GOT3 (cell line): ENCODE results near the gene MYLIP.
"Not testable (repeated sequence)": the region's sequence is repeated elsewhere in the genome, so short reads cannot be mapped to it uniquely, and the experiment has no call there.

Experiments
- DNase-seq: peaks from one replicate; lab custom pipeline; 2025; ENCODE audit warnings: mixed read lengths; lab: John Stamatoyannopoulos, UW

MYLIP gene

DNA sequence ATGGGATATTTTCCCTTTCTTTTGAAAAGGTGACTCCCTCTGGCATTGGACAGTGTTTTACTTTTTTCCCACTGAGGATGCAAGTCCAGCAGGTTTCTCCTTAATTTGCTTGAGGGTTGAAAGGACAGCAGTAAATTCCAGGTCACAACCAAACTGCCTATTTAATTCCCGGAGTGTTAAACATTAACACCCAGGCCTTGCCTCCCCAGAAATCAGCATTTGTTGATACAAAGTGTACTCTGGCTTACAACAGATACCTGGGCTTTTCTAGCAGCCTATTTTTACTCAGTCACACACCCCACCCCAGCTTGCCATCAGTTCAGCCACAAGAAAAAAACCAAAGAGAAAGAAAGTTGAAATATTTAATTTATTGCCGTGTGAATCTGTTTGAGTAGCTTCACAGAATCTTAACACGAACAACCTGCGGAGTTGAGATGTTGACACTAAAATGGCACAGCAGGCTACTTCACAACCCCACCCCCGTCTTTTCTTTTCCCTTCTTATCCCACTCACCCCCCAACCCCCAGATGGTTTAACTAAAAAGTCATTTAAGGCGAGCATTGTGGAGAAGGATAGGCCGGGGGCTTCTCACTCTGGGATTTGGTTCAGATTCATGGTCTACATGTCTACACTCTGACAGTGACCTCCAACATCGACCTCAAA, 45.7 kb downstream of the MYLIP start:
- DNase-seq: no peak

DNA sequence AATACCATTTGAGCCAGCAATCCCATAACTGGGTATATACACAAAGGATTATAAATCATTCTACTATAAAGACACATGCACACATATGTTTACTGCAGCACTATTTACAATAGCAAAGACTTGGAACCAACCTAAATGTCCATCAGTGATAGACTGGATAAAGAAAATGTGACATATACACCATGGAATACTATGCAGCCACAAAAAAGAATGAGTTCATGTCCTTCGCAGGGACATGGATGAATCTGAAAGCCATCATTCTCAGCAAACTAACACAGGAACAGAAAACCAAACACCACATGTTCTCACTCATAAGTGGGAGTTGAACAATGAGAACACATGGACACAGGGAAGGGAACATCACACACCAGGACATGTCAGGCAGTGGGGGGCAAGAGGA, 47.7 kb downstream of the MYLIP start:
- not testable (repeated sequence) for DNase-seq

DNA sequence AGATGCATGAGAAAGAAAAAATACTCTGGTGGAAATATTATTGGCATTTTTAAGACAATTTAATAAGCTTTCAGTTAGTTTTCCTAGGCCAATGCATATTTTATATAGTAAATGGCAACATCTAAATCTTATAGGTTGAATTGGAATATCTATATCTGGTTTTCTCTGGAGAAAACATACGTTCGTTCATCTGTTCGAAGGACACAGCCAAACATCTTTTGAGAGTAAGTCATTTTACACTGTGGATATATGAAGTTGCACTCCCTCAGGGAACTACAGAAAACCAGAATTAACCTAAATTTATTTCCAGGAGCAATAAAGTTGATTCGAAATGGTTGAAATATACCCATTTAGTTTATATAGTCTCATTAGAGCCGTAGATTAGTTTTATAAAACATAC, 49.0 kb downstream of the MYLIP start:
- DNase-seq: no peak

DNA sequence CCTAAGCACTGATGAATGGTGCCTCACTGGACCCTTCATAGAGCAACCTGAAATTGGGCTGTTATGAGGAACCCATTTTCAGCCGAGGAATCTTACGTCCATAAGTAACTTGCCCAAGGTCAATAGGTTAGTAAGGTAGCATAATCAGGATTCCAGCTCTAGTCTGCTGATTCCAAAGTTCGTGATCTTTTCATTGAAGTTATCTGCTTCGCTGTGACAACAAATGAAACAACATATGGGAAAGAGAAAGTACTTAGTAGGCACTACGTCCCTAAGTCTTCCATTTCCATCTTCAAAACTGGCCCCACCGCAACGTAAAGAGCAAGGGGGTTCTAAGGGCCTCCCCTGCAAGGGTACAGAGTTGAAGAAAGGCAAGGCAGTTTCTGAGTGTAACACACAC, 49.5 kb downstream of the MYLIP start:
- no peak for DNase-seq

DNA sequence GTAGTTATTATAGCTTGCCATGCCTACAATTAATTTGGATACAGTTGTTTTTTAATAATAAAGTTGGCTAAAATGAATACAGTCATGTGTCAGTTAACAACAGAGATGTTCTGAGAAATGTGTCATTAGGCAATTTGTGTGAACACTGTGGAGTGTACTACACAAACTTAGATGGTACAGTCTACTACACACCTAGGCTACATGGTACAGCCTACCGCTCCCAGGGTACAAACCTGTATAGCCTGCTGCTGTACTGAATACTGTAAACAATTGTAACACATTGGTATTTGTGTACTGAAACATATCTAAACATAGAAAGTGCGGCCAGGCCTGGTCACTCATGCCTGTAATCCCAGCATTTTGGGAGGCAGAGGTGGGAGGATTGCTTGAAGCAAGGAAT, 50.2 kb downstream of the MYLIP start:
- DNase-seq: no peak

DNA sequence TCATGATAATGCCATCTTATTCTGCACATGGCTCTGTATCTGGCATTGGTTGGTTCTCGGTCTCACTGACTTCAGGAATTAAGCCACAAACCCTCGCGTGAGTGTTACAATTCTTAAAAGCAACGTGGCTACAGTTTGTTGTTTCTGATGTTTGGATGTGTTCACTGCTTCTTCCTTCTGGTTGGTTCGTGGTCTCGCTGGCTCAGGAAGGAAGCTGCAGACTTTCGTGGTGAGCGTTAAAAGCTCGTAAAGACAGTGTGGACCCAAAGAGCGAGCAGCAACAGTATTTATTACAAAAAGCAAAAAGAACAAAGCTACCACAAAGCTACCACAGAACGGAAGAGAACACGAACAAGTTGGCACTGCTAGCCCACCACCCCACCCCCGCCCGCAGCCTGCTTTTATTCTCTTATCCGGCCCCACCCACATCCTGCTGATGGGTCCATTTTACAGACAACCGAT, 51.1 kb downstream of the MYLIP start:
- no peak for DNase-seq

DNA sequence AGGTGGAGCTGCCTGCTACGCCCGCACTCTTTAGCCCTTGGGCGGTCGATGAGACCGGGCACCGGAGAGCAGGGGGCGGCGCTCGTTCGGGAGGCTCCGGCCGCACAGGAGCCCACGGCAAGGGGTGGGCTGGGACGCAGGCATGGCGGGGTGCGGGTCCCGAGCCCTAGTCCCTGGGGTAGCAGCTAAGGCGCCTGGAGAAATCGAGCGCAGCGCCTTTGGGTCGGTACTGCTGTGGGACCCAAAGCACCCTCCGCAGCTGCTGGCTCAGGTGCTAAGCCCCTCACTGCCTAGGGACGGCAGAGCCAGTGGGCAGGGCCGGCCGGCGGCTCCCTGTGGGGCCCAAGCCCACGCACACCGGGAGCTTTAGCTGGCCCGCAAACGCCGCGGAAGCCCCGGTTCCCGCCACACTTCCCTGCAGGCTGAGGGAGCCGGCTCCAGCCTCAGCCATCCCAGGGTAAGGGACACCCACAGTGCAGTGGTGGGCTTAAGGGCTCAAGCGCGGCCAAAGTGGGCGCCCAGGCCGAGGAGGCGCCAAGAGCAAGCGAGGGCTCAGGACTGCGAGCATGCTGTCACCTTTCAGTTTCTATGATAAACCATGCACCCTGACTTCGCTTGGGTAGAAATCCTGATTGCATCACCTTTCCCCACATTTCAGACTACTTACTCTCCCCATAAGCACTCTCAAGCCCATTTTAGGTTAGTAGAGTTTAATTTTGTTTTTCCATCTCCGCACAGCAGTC, 52.0 kb downstream of the MYLIP start:
- no peak for DNase-seq

DNA sequence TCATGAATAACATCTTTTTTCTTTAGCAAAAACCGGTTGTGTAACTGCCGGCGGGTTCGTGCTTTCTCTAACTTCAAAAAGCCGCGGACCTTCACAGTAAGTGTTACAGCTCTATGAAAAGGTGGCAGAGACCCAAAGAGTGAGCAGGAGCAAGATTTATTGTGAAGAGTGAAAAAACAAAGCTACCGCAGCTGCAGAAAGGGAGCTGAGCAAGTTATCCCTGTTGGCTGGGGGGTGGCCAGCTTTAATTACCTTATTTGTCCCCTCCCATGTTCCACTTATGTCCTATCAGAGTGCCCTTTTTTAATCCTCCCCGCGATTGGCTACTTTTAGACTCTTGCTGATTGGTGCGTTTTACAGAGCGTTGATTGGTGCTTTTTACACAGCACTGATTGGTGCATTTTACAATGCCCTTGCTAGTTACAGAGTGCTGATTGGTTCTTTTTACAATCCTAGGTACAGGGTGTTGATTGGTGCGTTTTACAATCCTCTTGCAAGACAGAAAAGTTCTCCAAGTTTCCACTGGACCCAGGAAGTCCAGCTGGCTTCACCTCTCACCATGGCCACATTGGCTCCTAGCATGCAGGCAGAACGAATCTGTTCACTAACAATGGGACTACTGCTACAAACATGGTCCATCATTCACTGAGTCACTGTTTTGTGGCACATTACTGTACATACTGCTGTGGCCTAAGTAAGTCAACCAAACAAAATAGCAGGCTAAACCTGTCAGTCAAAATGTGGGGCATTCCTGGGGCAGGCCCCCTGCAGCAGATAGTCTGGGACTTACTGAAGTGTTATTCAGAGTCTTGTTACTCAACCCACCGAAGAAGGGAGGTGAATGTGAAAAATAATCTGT, 52.8 kb downstream of the MYLIP start:
- DNase-seq: no peak

DNA sequence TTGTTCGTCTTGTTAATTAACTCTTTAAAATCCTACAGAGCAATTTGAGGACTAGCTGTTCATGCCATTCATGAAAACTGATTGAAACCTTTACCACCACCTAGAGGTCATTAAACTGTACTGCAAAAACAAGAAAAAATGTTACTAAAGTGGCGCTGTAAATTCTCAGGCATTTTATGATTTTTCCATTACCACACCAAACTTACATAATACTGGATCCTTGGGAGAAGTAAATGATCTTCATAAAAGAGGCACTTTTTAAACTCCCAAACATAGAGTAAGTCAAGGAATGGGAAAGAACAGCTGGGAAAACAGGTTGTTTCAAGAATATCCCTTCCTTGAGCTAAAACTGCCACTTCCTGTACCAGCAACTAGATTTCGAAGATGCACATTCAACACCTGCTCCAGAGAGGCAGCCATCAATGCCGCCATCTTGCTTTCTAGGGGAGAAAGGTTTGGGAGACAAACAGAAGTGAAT, 54.3 kb downstream of the MYLIP start:
- DNase-seq: no peak

DNA sequence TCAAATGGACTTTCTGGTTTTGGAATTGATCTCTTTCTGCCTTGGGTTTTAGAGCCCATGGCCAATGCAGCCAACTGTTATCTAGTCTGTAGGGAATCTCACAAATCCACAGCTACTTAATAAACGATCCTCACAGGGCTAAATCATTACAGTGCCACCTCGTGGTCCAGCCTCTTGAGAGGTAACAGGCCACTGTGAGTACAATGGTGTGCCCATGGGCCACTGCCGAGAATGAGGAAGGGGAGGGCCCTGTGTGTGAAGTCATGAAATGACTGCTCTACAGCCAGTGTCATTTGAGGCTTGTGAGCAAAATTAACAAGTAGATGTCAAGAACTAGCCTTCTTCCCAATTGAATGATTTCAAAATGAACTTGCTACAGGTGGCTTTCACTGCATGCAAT, 55.2 kb downstream of the MYLIP start:
- no peak for DNase-seq

DNA sequence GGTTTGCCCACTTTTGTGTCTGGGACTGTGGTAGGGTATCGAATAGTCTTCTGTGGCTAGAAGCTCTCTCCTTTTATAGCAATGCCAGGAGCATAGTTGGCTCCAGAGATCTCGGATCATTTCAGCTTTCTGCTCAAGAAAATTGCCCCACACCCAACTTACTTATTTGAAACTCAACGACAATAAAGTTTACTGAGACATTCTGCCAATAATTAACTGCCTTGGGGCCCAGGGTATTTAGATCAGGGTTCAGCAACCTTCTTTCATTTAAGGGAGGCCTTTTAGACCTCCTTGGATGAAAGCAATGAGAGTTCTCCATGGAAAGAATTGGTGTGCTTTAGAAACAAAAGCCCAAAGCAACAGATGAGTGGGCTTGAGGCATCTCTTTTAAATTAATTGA, 55.7 kb downstream of the MYLIP start:
- no peak for DNase-seq

DNA sequence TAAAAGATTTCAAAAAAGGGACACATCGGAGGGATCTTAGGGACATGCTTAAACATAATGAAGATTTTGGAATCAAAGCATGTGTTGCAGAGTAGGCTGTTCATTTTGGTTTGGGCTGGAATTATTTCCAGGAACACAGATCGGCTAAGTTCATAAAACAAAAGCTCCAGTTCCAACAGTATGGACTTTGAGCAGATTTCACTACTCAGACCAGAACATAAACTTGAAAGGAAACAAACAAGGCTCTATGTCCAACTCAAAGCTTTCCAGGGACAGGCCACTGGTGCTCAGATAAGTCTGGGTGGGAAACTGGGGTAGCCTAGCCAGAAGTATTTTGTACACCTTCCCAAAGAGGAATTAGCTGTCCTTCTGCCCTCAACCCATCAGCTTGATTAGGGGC, 58.3 kb downstream of the MYLIP start:
- DNase-seq: no peak

DNA sequence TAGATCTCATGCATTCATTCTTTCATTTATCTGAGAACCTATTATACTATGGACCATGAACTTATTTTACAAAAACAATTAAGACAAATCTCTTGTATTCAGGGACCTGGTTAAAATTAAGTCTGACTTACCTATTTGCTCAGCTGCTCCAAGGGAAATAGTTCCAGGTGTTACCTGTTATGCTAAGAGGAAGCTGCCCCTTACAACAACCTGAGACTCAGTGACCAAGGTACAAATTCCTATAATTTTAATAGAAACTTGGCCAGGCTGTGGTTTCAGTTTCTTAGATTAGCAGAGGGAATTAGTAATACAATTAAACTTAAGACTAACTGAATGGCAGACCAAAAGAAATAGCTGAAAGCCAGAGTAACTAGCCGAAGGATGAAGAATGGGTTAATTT, 61.3 kb downstream of the MYLIP start:
- DNase-seq: no peak

DNA sequence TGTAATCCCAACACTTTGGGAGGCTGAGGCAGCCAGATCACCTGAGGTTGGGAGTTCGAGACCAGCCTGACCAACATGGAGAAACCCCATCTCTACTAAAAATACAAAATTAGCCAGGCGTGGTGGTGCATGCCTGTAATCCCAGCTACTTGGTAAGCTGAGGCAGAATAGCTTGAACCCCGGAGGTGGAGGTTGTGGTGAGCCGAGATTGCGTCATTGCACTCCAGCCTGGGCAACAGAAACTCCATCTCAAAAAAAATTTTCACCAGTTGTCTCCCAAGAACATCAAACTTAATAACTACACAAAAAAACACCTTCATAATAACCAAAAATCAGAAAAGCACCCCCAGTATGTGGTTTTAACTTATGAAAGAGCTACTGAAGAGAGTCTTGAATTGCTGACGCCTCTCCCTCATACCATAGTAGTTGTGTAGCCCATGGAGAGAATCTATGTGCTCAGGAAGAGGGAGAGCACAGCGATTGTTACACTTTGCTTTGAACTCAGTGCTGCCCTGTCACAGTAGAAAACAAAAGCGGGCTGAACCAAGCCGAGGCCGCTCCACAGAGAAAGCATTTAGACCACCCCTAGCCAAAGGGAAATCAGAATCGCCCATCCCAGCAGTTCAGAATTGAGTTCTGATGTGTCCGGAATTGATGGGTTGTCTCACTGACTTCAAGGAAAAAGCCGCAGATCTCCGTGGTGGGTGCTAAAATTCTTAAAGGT, 67.5 kb downstream of the MYLIP start:
- no peak for DNase-seq

DNA sequence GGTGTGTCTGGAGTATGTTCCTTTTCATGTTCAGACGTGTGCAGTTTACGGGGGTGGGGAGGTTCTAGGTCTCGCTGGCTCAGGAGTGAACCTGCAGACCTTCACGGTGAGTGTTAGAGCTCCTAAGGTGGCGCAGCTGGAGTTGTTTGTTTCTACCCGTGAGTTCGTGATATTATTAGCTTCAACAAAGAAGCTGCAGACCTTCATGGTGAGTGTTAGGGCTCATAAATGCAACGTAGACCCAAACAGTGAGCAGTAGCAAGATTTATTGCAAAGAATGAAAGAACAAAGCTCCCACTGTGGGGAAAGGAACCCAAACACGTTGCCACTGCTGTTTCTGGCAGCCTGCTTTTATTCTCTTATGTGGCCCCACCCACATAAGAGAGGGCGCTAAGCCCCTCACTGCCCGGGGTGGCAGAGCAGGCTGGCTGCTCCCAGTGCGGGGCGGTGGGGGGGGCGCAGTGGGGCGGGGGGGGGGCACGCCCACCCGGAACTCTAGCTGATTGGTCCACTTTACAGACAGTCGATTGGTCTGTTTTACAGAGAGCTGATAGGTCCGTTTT, 68.2 kb downstream of the MYLIP start:
- DNase-seq: no peak
